SK-N-MC (cell line): ENCODE results near the gene NOX5.

ENCODE experiments used
- DNase-seq: peaks from one replicate; pipeline ENCODE4 v3.0.0-alpha.2; 2011; ENCODE audit warnings: low read depth, low spot score
- H3K27ac ChIP-seq: fragments of 200-600 bp; sonication (generic); 2 replicates; pipeline ENCODE4 v1.5.1; 2016; ENCODE audit warnings: mixed run types
- H3K36me3 ChIP-seq: fragments of 200-600 bp; sonication (generic); 2 replicates; pipeline ENCODE4 v1.6.1; 2017; ENCODE audit warnings: antibody characterized with exemption, low read length, mixed read lengths; ENCODE audit not compliant: insufficient read depth
- H3K4me3 ChIP-seq: fragments of 200-600 bp; sonication (generic); 2 replicates; pipeline ENCODE4 v1.5.1; 2016
- H3K9ac ChIP-seq: fragments of 200-600 bp; sonication (generic); 2 replicates; pipeline ENCODE4 v1.8.0; 2017; ENCODE audit warnings: mixed run types, mixed read lengths; ENCODE audit not compliant: insufficient read length
- H3K9me3 ChIP-seq: fragments of 200-600 bp; sonication (generic); 2 replicates; pipeline ENCODE4 v1.6.1; 2017; ENCODE audit warnings: low read depth, mild to moderate bottlenecking, antibody characterized with exemption, low read length, moderate library complexity, mixed read lengths
- EZH2 ChIP-seq: fragments of 200-600 bp; sonication (generic); IDR thresholded peaks from one replicate; pipeline ENCODE4 v1.6.1; 2017; ENCODE audit warnings: antibody characterized with exemption
- FOXP2 ChIP-seq: optimal IDR thresholded peaks from 2 replicates; pipeline ENCODE3; 2011; ENCODE audit warnings: mild to moderate bottlenecking, moderate library complexity; ENCODE audit not compliant: insufficient read depth; ENCODE audit errors: extremely low read length, control extremely low read depth
- POLR2AphosphoS5 ChIP-seq: IDR thresholded peaks from 2 replicates; pipeline ENCODE4 v1.6.1; 2012; ENCODE audit warnings: mild to moderate bottlenecking, low read depth, low read length, borderline replicate concordance

The NOX5 gene

DNA sequence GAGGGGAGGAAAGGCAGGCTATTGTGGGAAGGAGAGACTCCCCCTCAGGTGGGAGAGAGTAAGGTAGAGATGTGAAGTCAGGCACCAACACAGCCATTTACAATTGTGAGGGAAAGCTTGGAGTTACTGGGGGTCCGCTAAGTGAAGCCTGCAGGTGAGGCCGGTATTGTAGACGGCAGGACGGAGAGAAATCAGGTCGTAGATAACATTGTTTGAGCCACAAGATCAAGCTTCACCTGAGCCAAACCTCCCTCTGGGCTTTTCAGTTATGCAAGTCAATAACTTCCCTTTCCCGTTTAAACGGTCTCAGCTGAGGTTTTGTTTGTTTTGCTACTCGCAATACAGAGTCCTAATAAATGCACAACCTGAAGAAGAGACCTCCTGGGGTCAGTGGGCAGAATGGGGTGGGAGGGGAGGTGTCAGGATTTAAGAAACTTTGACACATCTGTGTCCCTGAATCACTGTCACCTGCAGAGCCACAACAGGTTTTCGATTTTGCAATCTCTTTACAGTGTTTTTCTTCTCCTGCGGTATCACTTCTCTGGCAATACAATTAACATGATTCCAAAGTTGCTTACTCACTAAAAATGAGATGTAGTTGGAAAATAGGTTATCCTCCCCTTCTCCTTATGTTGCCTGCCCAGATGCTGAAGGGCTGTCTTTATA lies 73.9 kb downstream of the NOX5 start:
- H3K27ac ChIP-seq = no peak overlapping the region

DNA sequence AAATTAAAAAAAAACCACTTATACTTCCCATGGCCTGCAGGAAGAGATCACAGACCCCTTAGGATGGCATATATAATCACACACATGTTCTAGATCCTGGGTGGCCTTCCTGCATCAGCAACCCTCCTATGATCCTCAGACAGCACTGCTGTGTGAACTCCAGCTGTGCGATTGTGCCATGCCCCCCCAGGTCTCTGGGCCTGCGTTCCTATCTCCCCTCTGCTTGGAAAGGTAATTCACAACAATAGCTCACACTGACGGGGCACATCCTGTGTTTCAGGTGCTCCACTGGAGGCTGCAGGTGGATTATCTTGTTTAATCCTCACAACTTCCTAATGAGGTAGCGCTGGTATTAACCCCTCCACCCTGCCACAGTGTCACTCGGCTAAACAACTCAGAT lies 74.8 kb downstream of the NOX5 start:
- TF ChIP-seq FOXP2 = no peak
- no peak for TF ChIP-seq POLR2AphosphoS5
- TF ChIP-seq EZH2 = no peak
- Histone ChIP-seq H3K9me3 (no peaks in the 10 kb centered on the region), H3K27ac (no peak overlapping the region), H3K4me3 (no peak overlapping the region), H3K36me3 (no peaks in the 10 kb centered on the region), H3K9ac (no peak overlapping the region)
- no peak for DNase-seq

More for the DNA sequence above, 73.9 kb downstream of the NOX5 start:
- TF ChIP-seq POLR2AphosphoS5 = no peak
- TF ChIP-seq FOXP2 = no peak
- TF ChIP-seq EZH2 = no peak
- Histone ChIP-seq H3K9ac (no peak overlapping the region), H3K4me3 (no peak overlapping the region), H3K36me3 (no peaks in the 10 kb centered on the region), H3K9me3 (no peaks in the 10 kb centered on the region)
- no peak for DNase-seq

DNA sequence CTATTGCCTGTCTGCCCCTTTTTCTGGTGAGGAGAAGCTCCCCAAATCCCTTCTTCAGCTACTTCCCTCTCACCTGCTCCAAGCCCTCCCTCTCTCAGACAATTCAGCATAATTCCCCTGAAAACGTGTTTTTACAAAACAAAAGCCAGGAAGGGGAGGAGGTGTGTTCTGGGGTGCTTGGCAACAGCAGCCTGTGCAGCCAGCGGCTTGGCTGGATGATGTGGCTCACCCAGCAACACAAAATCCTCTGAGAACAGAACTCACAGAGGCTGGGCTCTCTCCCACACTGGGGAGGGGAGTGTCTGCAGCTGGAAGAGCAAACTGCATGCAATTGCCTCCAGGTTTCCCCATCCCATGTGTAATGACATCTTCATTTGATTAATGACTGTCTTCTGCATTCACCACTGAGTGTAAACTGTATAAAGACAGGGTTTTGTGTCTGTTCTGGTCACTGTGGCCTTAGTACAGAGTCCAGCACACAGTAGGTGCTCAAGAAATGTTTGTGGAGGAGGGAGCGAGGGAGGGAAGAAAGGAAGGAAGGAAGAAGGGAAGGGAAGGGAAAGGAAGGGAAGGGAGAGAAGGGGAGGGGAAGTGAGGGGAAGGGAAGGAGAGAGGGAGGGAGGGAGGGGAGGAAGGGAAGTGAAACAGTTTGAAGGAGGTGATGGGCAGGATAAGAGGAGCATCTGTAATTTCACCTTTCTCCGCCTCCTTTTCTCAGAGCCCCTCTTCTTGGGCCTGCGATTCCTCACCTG lies 75.9 kb downstream of the NOX5 start:
- Histone ChIP-seq H3K4me3 (no peak overlapping the region), H3K9ac (no peak overlapping the region), H3K27ac (no peak overlapping the region), H3K9me3 (no peaks in the 10 kb centered on the region), H3K36me3 (no peaks in the 10 kb centered on the region)
- TF ChIP-seq POLR2AphosphoS5 (no peak), FOXP2 (no peak), EZH2 (no peak)
- no peak for DNase-seq

GRCh38 chr15:69091654-69092053 lies 77.2 kb downstream of the NOX5 start:
- H3K9ac ChIP-seq = no peak overlapping the region
- no peak for TF ChIP-seq POLR2AphosphoS5
- no peak for TF ChIP-seq EZH2
- no peak for TF ChIP-seq FOXP2
- no peaks in the 10 kb centered on the region for H3K36me3 ChIP-seq
- no peak for DNase-seq
- H3K27ac ChIP-seq = peak overlapping the region; percentile 34; the same call in 1 of the 2 replicates
- H3K9me3 ChIP-seq = no peaks in the 10 kb centered on the region
- H3K4me3 ChIP-seq = no peak overlapping the region

- no peaks in the 10 kb centered on the region for H3K36me3 ChIP-seq
- no peak overlapping the region for H3K4me3 ChIP-seq
- TF ChIP-seq EZH2 = no peak
- no peak for TF ChIP-seq POLR2AphosphoS5
- no peak for TF ChIP-seq FOXP2
- H3K9ac ChIP-seq = no peak overlapping the region
- H3K9me3 ChIP-seq = no peaks in the 10 kb centered on the region
- DNase-seq = no peak
- 0 out of 2 replicates have a peak overlapping the region, but pooled peaks have one; percentile 34 for H3K27ac ChIP-seq
Measured at GRCh38 chr15:69092159-69092558, 77.7 kb downstream of the NOX5 start.

GRCh38 chr15:69093127-69093526 lies 78.6 kb downstream of the NOX5 start:
- H3K9ac ChIP-seq = no peak overlapping the region
- no peak overlapping the region for H3K27ac ChIP-seq
- H3K4me3 ChIP-seq = no peak overlapping the region
- no peaks in the 10 kb centered on the region for H3K9me3 ChIP-seq
- TF ChIP-seq POLR2AphosphoS5 (no peak), FOXP2 (no peak), EZH2 (no peak)
- H3K36me3 ChIP-seq = no peaks in the 10 kb centered on the region
- DNase-seq = no peak

DNA sequence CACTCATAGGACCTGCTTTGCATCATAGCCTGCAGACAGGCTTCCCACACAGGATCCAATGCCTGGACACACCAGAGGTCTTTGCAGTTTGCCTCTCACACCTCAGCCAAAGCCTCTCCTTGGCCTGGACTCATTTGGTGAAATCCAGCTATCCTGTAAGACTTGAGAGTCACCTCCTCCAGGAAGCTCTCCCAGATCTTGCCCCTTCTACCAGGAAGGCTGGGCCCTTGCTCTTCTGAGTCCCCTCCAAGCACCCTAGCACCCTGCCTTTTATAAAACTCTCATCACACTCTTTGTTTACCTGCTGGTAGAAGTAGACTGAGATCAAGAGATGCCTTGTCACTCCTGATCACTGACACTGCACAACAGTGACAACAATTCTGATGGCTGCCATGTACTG lies 79.1 kb downstream of the NOX5 start:
- no peaks in the 10 kb centered on the region for H3K36me3 ChIP-seq
- DNase-seq = no peak
- H3K9ac ChIP-seq = no peak overlapping the region

DNA sequence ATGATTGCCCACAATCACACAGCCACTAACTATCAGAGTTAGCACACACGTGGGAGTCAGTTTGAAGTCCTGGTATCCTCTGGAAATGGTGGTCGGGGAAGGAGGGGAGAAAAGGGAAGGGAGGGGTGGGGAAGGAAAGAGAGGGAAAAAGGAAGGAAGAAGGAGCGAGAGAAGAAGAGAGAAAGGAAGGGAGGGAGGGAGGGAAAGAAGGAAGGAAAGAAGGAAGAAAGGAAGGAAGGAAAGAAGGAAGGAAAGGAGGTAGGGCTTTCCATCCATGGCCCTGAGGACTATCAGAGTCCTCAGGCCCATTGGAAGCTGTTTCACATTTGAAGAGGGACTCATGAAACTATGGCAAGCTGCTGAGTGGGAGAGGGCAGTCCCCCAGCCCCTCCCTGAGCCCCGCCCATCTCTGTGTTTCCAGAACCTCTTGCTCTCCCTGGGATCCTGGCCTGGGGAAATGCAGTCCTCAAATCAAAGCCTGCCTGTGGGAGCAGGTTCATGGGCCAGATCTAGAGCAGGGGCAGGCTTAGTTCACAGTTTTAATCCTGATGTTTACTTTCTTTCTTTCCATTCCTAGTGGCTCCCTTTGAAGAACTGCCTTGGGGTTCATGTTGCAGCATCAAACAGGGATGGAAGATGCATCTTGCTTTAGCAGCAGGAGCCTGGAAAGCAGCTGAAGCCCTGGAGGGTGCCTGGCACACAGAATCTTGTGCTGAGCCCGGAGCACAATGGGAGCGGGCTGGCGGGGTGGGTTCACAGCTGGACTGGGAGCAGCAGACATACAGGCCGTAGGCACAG lies 79.8 kb downstream of the NOX5 start:
- H3K36me3 ChIP-seq = no peaks in the 10 kb centered on the region
- H3K9ac ChIP-seq = no peak overlapping the region
- H3K27ac ChIP-seq = no peak overlapping the region
- H3K9me3 ChIP-seq = no peaks in the 10 kb centered on the region
- DNase-seq = no peak
- TF ChIP-seq EZH2 (no peak), POLR2AphosphoS5 (no peak), FOXP2 (no peak)
- H3K4me3 ChIP-seq = no peak overlapping the region

More for the DNA sequence above, 79.1 kb downstream of the NOX5 start:
- Histone ChIP-seq H3K9me3 (no peaks in the 10 kb centered on the region), H3K27ac (no peak overlapping the region), H3K4me3 (no peak overlapping the region)
- TF ChIP-seq POLR2AphosphoS5 (no peak), EZH2 (no peak), FOXP2 (no peak)

DNA sequence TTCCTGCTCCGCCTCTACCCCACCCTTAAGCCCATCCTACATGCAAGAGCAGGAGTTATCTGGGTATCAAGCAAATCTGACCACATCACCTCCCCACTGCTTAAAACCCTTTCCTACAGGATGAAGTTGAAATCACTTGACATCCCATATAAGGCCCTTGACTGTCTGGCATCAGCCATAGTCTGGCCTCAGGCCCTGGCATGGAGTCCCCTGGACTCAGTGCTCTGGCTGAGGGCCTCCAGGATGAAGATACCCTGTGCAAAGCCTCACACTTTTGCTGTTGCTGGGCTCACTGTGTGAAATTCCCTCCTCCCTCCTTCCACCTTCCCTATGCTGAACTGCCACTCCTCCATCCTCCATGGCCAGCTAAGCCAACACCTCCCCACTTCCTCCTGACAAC lies 80.8 kb downstream of the NOX5 start:
- Histone ChIP-seq H3K4me3 (no peak overlapping the region), H3K27ac (no peak overlapping the region), H3K9me3 (no peaks in the 10 kb centered on the region), H3K36me3 (no peaks in the 10 kb centered on the region), H3K9ac (no peak overlapping the region)
- TF ChIP-seq FOXP2 (no peak), POLR2AphosphoS5 (no peak), EZH2 (no peak)
- no peak for DNase-seq
